Measurements from ENCODE around the gene PACS1. TPM values are rescaled to one million over a fixed set of nuclear protein-coding genes. Genes with fewer than 3 reads are reported as not detected.

PACS1 gene
- total RNA-seq, 1 donor from 2014 or later: 74.4 TPM

DNA sequence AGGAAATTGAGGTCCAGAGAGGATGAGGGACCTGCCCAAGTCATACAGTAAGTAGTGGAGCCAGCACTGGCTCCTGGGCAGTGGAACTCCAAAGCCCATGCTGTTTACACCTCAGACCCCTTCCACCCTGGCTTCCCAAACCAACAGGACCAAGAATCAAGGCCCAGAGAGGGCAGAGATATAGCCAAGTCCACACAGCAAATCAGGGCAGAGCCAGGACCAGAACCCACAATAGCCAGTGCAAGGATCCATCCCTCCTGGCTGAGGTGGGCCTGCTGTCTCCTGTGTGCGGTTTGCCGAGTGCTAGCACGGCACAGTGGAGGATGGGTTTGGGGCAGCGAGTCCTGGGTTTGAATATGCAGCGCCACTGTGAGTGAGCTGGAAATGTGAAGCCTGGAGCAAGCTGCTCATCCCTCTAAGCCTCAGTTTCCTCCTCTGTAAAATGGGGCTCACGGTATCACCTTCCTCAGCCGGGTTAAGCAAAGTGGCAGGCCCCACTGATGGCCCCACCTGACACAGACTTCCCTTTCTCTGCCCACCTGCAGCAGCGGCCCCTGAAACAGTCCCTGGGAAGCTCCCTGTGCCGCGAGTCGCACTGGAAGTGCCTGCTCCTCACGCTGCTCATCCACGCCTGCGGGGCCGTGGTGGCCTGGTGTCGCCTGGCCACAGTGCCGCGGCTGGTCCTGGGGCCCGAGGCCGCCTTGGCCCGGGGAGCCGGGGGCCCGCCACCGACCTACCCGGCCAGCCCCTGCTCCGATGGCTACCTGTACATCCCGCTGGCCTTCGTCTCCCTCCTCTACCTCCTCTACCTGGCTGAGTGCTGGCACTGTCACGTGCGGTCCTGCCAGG is 223.9 kb downstream of the PACS1 start:
- DNase-seq (ENCODE audit: extremely low read depth, low read depth, low spot score): no peak

Other genes starting within 250 kb of the PACS1 start
- gene SNX32, start 236.3 kb upstream of the PACS1 start, total RNA-seq: 0.63 TPM in 1 of 2 replicates, not detected in the other
- gene CFL1, start 212.1 kb upstream of the PACS1 start, total RNA-seq: 2,090 and 2,212 TPM in 2 replicates
- 50.4 and 63.4 TPM in 2 replicates for gene MUS81, start 209.8 kb upstream of the PACS1 start, total RNA-seq
- 81.9 TPM in 2 replicates for gene EFEMP2, start 197.5 kb upstream of the PACS1 start, total RNA-seq
- gene CTSW, start 190.4 kb upstream of the PACS1 start, total RNA-seq: 0.35 TPM in 1 of 2 replicates, not detected in the other
- gene FIBP, start 181.8 kb upstream of the PACS1 start, total RNA-seq: 131 and 158 TPM in 2 replicates
- 201 and 204 TPM in 2 replicates for gene CCDC85B, start 179.6 kb upstream of the PACS1 start, total RNA-seq
- gene FOSL1, start 169.9 kb upstream of the PACS1 start, total RNA-seq: 71.4 and 97.8 TPM in 2 replicates
- 19.6 and 30.0 TPM in 2 replicates for gene C11orf68, start 151.2 kb upstream of the PACS1 start, total RNA-seq
- 144 and 185 TPM in 2 replicates for gene DRAP1, start 150.8 kb upstream of the PACS1 start, total RNA-seq
- not detected in 2 replicates for gene TSGA10IP, start 124.8 kb upstream of the PACS1 start, total RNA-seq
- gene SART1, start 108.5 kb upstream of the PACS1 start, total RNA-seq: 34.8 and 60.1 TPM in 2 replicates
- gene EIF1AD, start 68.1 kb upstream of the PACS1 start, total RNA-seq: 27.1 and 42.8 TPM in 2 replicates
- gene BANF1, start 67.8 kb upstream of the PACS1 start, total RNA-seq: 55.3 and 90.4 TPM in 2 replicates
- gene CST6, start 58.3 kb upstream of the PACS1 start, total RNA-seq: 0.29 and 0.82 TPM in 2 replicates
- gene CATSPER1, start 43.8 kb upstream of the PACS1 start, total RNA-seq: 0.82 TPM in 1 of 2 replicates, not detected in the other
- 0.23 TPM in 1 of 2 replicates, not detected in the other for gene GAL3ST3, start 21.1 kb upstream of the PACS1 start, total RNA-seq
- gene SF3B2, start 17.9 kb upstream of the PACS1 start, total RNA-seq: 129 and 162 TPM in 2 replicates
- 20.7 and 35.5 TPM in 2 replicates for gene KLC2, start 187.4 kb downstream of the PACS1 start, total RNA-seq
- gene RAB1B, start 198.4 kb downstream of the PACS1 start, total RNA-seq: 179 and 180 TPM in 2 replicates
- 0.15 TPM in 1 of 2 replicates, not detected in the other for gene CNIH2, start 207.9 kb downstream of the PACS1 start, total RNA-seq
- 120 and 142 TPM in 2 replicates for gene YIF1A, start 218.9 kb downstream of the PACS1 start, total RNA-seq
- 0.05 and 0.58 TPM in 2 replicates for gene TMEM151A, start 221.6 kb downstream of the PACS1 start, total RNA-seq
- gene CD248, start 246.8 kb downstream of the PACS1 start, total RNA-seq: 1.1 and 2.1 TPM in 2 replicates

Data from glomerular endothelial cell (primary cell).